ENCODE measurements around the gene CEACAM6. TPM values are rescaled to one million over a fixed set of nuclear protein-coding genes. Genes with fewer than 3 reads are reported as not detected.

CEACAM6 gene
- total RNA-seq, result not detected in 2 replicates

DNA sequence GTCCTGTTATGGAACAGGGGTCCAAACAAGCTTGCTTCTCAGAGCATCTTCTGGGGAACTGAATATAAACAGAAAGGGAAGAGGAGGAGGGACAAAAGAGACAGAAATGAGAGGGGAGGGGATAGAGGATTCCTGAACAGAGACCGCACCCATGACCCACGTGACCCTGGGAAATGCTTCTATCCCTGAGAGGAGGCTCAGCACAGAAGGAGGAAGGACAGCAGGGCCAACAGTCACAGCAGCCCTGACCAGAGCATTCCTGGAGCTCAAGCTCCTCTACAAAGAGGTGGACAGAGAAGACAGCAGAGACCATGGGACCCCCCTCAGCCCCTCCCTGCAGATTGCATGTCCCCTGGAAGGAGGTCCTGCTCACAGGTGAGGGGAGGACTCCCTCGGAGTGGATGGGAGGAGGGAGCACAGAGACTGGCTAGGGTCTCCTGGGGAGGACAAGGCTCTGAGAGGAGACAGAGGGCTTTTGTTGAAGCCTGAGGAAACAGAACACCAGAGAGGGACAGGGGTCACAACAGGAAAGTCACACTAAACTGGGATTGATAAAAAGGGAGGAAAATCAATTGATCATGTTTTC, at the start of gene CEACAM6:
Gene CEACAM6 (plus strand): TSS at position 203 of the 586 bp plus-strand sequence. CDS start 109 bp downstream, at position 312.

DNA sequence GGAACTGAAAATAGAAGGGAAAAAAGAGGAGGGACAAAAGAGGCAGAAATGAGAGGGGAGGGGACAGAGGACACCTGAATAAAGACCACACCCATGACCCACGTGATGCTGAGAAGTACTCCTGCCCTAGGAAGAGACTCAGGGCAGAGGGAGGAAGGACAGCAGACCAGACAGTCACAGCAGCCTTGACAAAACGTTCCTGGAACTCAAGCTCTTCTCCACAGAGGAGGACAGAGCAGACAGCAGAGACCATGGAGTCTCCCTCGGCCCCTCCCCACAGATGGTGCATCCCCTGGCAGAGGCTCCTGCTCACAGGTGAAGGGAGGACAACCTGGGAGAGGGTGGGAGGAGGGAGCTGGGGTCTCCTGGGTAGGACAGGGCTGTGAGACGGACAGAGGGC, 46.8 kb upstream of the CEACAM6 start, which contains the start of gene CEACAM5:
Gene CEACAM5 (plus strand): TSS at position 146 of the 400 bp plus-strand sequence. CDS start 106 bp downstream, at position 252.

DNA sequence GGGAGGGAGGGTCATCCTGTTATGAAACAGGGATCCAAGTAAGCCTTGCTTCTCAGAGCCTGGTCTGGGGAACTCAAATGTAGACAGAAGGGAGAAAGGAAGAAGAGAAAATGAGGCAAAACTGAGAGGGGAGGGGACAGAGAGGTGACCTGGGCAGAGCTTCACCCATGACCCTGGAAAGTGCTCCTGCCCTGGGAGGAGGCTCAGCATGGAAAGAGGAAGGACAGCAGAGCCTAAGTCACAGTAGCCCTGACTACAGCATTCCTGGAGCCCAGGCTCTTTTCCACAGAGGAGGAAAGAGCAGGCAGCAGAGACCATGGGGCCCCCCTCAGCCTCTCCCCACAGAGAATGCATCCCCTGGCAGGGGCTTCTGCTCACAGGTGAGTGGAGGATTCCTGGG, 41.0 kb downstream of the CEACAM6 start, which contains the start of gene CEACAM3:
Gene CEACAM3 (plus strand): TSS at position 226 of the 400 bp plus-strand sequence. CDS start 91 bp downstream, at position 317.

Other genes with a start within 250 kb of the CEACAM6 start
- gene CEACAM21, start 179.4 kb upstream of the CEACAM6 start, total RNA-seq, result not detected in 2 replicates
- gene CEACAM4, start 128.5 kb upstream of the CEACAM6 start, total RNA-seq, result not detected in 2 replicates
- not detected in 2 replicates for gene CEACAM7, start 67.3 kb upstream of the CEACAM6 start, total RNA-seq
- gene CEACAM5, start 46.9 kb upstream of the CEACAM6 start, total RNA-seq, result not detected in 2 replicates
- gene CEACAM3, start 41.1 kb downstream of the CEACAM6 start, total RNA-seq, result not detected in 2 replicates
- gene LYPD4, start 89.2 kb downstream of the CEACAM6 start, total RNA-seq, result not detected in 2 replicates
- gene DMRTC2, start 89.5 kb downstream of the CEACAM6 start, total RNA-seq, result not detected in 2 replicates
- 1,032 and 1,457 TPM in 2 replicates for gene RPS19, start 104.7 kb downstream of the CEACAM6 start, total RNA-seq
- 0.87 TPM in 1 of 2 replicates, not detected in the other for gene CD79A, start 121.7 kb downstream of the CEACAM6 start, total RNA-seq
- 46.7 and 53.2 TPM in 2 replicates for gene ARHGEF1, start 127.7 kb downstream of the CEACAM6 start, total RNA-seq
- 0.11 TPM in 1 of 2 replicates, not detected in the other for gene ERFL, start 172.9 kb downstream of the CEACAM6 start, total RNA-seq
- 223 and 238 TPM in 2 replicates for gene RABAC1, start 203.8 kb downstream of the CEACAM6 start, total RNA-seq
- gene ATP1A3, start 238.7 kb downstream of the CEACAM6 start, total RNA-seq, result 0.11 TPM in 1 of 2 replicates, not detected in the other